Endodermal cell (in vitro differentiated cells): ENCODE data around the gene SNORC. TPM values are rescaled to one million over a fixed set of nuclear protein-coding genes. Genes with fewer than 3 reads are reported as not detected.

ENCODE experiments used
- DNase-seq: peaks from one replicate; pipeline ENCODE4 v3.0.0-alpha.2; 2017
- H3K27ac ChIP-seq: 2 replicates; pipeline ENCODE4 v1.5.1; 2013; ENCODE audit warnings: mild to moderate bottlenecking, low read depth, low read length, moderate library complexity
- H3K27me3 ChIP-seq: 2 replicates; pipeline ENCODE4 v1.6.1; 2013; ENCODE audit warnings: mild to moderate bottlenecking, low read length, moderate library complexity; ENCODE audit not compliant: insufficient read depth, control insufficient read depth, poor library complexity, severe bottlenecking
- H3K36me3 ChIP-seq: 2 replicates; pipeline ENCODE4 v1.7.0; 2013; ENCODE audit warnings: mild to moderate bottlenecking, low read length, moderate library complexity; ENCODE audit not compliant: control insufficient read depth, insufficient read depth
- H3K4me1 ChIP-seq: one replicate; pipeline ENCODE4 v1.7.0; 2013; ENCODE audit warnings: low read length; ENCODE audit not compliant: control insufficient read depth, insufficient read depth
- H3K4me3 ChIP-seq: 2 replicates; pipeline ENCODE4 v1.5.1; 2013; ENCODE audit warnings: mild to moderate bottlenecking, low read length, moderate library complexity
- H3K9ac ChIP-seq: 2 replicates; pipeline ENCODE4 v1.6.1; 2013; ENCODE audit warnings: mild to moderate bottlenecking, low read length, moderate library complexity; ENCODE audit not compliant: poor library complexity, severe bottlenecking; ENCODE audit errors: extremely low read depth
- H3K9me3 ChIP-seq: 2 replicates; pipeline ENCODE4 v1.6.1; 2013; ENCODE audit warnings: mild to moderate bottlenecking, low read length, moderate library complexity; ENCODE audit not compliant: control insufficient read depth
- H3K27ac Mint-ChIP-seq: 2 replicates; pipeline ENCODE4 v1.8.0; 2020; ENCODE audit warnings: mixed read lengths
- H3K27me3 Mint-ChIP-seq: 2 replicates; pipeline ENCODE4 v1.8.0; 2021; ENCODE audit warnings: mild to moderate bottlenecking, mixed read lengths; ENCODE audit not compliant: insufficient read depth
- H3K36me3 Mint-ChIP-seq: 2 replicates; pipeline ENCODE4 v1.8.0; 2020; ENCODE audit warnings: low read depth, mixed read lengths
- H3K4me1 Mint-ChIP-seq: 2 replicates; pipeline ENCODE4 v1.8.0; 2020; ENCODE audit warnings: mixed read lengths
- H3K4me3 Mint-ChIP-seq: 2 replicates; pipeline ENCODE4 v1.8.0; 2020; ENCODE audit warnings: mild to moderate bottlenecking, moderate library complexity, mixed read lengths
- H3K9me3 Mint-ChIP-seq: 2 replicates; pipeline ENCODE4 v1.8.0; 2020; ENCODE audit warnings: mild to moderate bottlenecking, mixed read lengths
- WGBS, 2 experiments: methylation state at CpG; one replicate each; pipeline versions ENCODE4 v1.1.5 to v1.1.7; 2013; ENCODE audit warnings: missing lambda C conversion rate in 2 of 2, mixed read lengths in 1 of 2; ENCODE audit not compliant: insufficient coverage in 1 of 2, insufficient read length in 1 of 2; 5-methylcytosine and 5-hydroxymethylcytosine counted together
- total RNA-seq, 2 donors: library from RNA; stranded (reverse); fragmentation: NEBNext Ultra II Directional in 1 of 2; extraction: Animal tissue kit (Norgen Biotek cat#: 25700) in 1 of 2; gene quantifications; 2 replicates in 1 of 2; 3 replicates in 1 of 2; pipeline ENCODE4 v1.2.1, GENCODE V29; 2021
- TF ChIP-seq, protein P1 (sequence below): fragments of 200-600 bp; sonication (generic); conservative IDR thresholded peaks from 2 replicates; pipeline ENCODE4 v1.5.0; 2021; ENCODE audit warnings: antibody characterized with exemption, mild to moderate bottlenecking

Gene SNORC
- total RNA-seq, 2 donors from 2014 or later, result 3.6 to 5.0 TPM

DNA sequence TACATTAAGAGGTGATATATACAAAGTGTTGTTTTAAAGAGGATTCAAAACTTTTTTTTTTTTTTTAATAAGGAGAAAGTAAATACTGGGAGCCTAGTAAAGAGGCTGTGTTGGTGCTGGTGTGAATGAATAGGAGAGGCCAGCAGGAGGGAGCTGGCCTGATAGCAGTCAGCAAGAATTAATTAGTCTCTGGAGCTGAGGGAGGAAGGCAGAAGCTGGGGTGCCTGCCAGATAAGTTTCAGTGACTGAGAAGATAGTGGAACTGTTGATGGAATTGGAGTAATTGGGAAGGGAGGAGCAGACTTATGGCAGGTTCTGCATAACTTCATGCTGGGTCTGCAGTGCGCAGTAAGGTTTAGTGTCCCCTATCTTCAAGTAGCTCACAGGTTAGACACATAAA lies 36.2 kb upstream of the SNORC start:
- Mint-ChIP-seq H3K4me3 (no peak overlapping the region), H3K36me3 (peaks cover 58% of the 10 kb centered on the region), H3K9me3 (no peaks in the 10 kb centered on the region), H3K4me1 (peaks cover 42% of the 10 kb centered on the region), H3K27ac (no peak overlapping the region), H3K27me3 (no peaks in the 10 kb centered on the region)
- Histone ChIP-seq H3K9me3 (no peaks in the 10 kb centered on the region), H3K27ac (no peak overlapping the region), H3K4me3 (no peak overlapping the region), H3K27me3 (no peaks in the 10 kb centered on the region), H3K4me1 (peaks cover 11% of the 10 kb centered on the region), H3K36me3 (peaks cover 69% of the 10 kb centered on the region), H3K9ac (no peak overlapping the region)
- 100% methylated on average over 1 of the region's 1 CpG for WGBS, 2 experiments
- TF ChIP-seq, protein P1, sequence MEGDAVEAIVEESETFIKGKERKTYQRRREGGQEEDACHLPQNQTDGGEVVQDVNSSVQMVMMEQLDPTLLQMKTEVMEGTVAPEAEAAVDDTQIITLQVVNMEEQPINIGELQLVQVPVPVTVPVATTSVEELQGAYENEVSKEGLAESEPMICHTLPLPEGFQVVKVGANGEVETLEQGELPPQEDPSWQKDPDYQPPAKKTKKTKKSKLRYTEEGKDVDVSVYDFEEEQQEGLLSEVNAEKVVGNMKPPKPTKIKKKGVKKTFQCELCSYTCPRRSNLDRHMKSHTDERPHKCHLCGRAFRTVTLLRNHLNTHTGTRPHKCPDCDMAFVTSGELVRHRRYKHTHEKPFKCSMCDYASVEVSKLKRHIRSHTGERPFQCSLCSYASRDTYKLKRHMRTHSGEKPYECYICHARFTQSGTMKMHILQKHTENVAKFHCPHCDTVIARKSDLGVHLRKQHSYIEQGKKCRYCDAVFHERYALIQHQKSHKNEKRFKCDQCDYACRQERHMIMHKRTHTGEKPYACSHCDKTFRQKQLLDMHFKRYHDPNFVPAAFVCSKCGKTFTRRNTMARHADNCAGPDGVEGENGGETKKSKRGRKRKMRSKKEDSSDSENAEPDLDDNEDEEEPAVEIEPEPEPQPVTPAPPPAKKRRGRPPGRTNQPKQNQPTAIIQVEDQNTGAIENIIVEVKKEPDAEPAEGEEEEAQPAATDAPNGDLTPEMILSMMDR, result no peak
- DNase-seq, result no peak

- H3K9me3 ChIP-seq, result no peaks in the 10 kb centered on the region
- H3K4me3 Mint-ChIP-seq, result no peak overlapping the region
- WGBS, 2 experiments, result 93 to 94% methylated on average over 9 to 14 of the region's 14 CpGs
- H3K27me3 Mint-ChIP-seq, result no peaks in the 10 kb centered on the region
- TF ChIP-seq, protein P1, result no peak
- H3K27me3 ChIP-seq, result no peaks in the 10 kb centered on the region
- H3K27ac Mint-ChIP-seq, result no peak overlapping the region
- no peak overlapping the region for H3K27ac ChIP-seq
- H3K9me3 Mint-ChIP-seq, result no peaks in the 10 kb centered on the region
- no peak for DNase-seq
- no peak overlapping the region for H3K4me3 ChIP-seq
- H3K9ac ChIP-seq, result no peak overlapping the region
- H3K36me3 ChIP-seq, result peaks cover 71% of the 10 kb centered on the region
- peaks cover 11% of the 10 kb centered on the region for H3K4me1 ChIP-seq
- peaks cover 42% of the 10 kb centered on the region for H3K4me1 Mint-ChIP-seq
- peaks cover 58% of the 10 kb centered on the region for H3K36me3 Mint-ChIP-seq
These were observed 34.3 kb upstream of the SNORC start for GRCh38 chr2:232835687-232836208.

DNA sequence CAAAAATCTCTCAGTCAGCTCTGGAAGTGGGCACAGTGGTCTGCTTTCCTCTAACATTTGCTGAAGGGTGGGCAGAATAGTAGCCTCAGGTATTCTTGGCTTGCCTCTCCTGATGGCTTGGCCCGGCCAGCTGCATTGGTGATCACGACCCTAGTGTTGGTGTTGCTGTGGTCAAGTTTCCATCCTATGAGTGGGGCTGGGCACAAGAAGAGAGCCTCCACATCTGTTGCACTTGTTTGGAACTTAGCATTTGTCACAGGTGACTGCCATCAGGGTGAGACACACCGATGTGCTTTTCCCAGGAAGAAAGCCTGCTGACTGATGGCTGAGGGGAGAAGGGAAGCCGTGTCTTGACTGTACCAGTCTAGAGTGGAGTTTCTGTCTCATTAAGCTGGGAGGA lies 33.1 kb upstream of the SNORC start:
- H3K9me3 Mint-ChIP-seq, result no peaks in the 10 kb centered on the region
- H3K27me3 Mint-ChIP-seq, result no peaks in the 10 kb centered on the region
- TF ChIP-seq, protein P1, result no peak
- H3K4me1 Mint-ChIP-seq, result peaks cover 44% of the 10 kb centered on the region
- no peaks in the 10 kb centered on the region for H3K9me3 ChIP-seq
- H3K36me3 ChIP-seq, result peaks cover 62% of the 10 kb centered on the region
- peaks cover 11% of the 10 kb centered on the region for H3K4me1 ChIP-seq
- DNase-seq, result no peak
- no peak overlapping the region for H3K4me3 Mint-ChIP-seq
- WGBS, 2 experiments, result 96 to 100% methylated on average over 4 of the region's 4 CpGs
- H3K27ac ChIP-seq, result no peak overlapping the region
- peaks cover 56% of the 10 kb centered on the region for H3K36me3 Mint-ChIP-seq
- H3K27ac Mint-ChIP-seq, result no peak overlapping the region
- no peaks in the 10 kb centered on the region for H3K27me3 ChIP-seq
- no peak overlapping the region for H3K9ac ChIP-seq
- H3K4me3 ChIP-seq, result no peak overlapping the region
